Adrenal gland (tissue), 12 donors: Measurements from ENCODE around the gene PRKCB. TPM values are rescaled to one million over a fixed set of nuclear protein-coding genes. Genes with fewer than 3 reads are reported as not detected.

Source experiments
- DNase-seq, 7 donors: peaks; one replicate each; pipeline ENCODE4 v3.0.0-alpha.2; 2019 to 2020
- H3K27ac ChIP-seq, 5 donors: fragments of 200-600 bp; sonication (generic) in 4 of 5; 1 replicate in 3 of 5; 2 replicates in 2 of 5; pipeline versions ENCODE4 v1.5.1 to v1.8.0; 2016 to 2020; ENCODE audit warnings: mild to moderate bottlenecking in 1 of 5
- H3K27me3 ChIP-seq: fragments of 200-600 bp; 2 replicates; pipeline ENCODE4 v1.8.0; 2021
- H3K36me3 ChIP-seq, 2 donors: fragments of 200-600 bp; replicated peaks in 1 of 2; 1 replicate in 1 of 2; 2 replicates in 1 of 2; pipeline versions ENCODE4 v1.5.1 to v1.8.0; 2018 to 2022
- H3K4me1 ChIP-seq, 2 donors: fragments of 200-600 bp; replicated peaks in 1 of 2; 1 replicate in 1 of 2; 2 replicates in 1 of 2; pipeline versions ENCODE4 v1.5.1 to v1.8.0; 2018 to 2021
- H3K4me3 ChIP-seq, 4 donors: fragments of 200-600 bp; sonication (generic) in 3 of 4; one replicate each; pipeline ENCODE4 v1.5.1; 2016 to 2018
- H3K9me3 ChIP-seq, 3 donors: fragments of 200-600 bp; sonication (generic) in 1 of 3; replicated peaks in 1 of 3; 1 replicate in 2 of 3; 2 replicates in 1 of 3; pipeline versions ENCODE4 v1.5.1 to v1.8.0; 2016 to 2021
- CTCF ChIP-seq, 6 experiments: fragments of 450-650 bp in 4 of 6; fragments of 200-600 bp in 2 of 6; sonication (generic) in 1 of 6; IDR thresholded peaks; 1 replicate in 5 of 6; 2 replicates in 1 of 6; pipeline versions ENCODE4 v1.5.1 to v1.8.0; 2016 to 2021; ENCODE audit warnings: antibody characterized with exemption in 6 of 6, mild to moderate bottlenecking in 2 of 6, moderate library complexity in 1 of 6
- POLR2A ChIP-seq, 2 donors: fragments of 450-650 bp; IDR thresholded peaks; one replicate each; pipeline ENCODE4 v1.6.1; 2017; ENCODE audit warnings: antibody characterized with exemption in 2 of 2, mild to moderate bottlenecking in 2 of 2, moderate library complexity in 1 of 2
- WGBS, 4 donors: extraction: QIAGEN DNeasy Blood & Tissue Kit in 2 of 4; methylation state at CpG; one replicate each; pipeline versions ENCODE4 v1.1.5 to v1.1.7; 2013 to 2017; 5-methylcytosine and 5-hydroxymethylcytosine counted together
- intact Hi-C, 2 donors: fragments of 100-400 bp; cut with DNase I; formaldehyde crosslinking; loops; one replicate each; pipeline versions ENCODE4 v1.14.1 to v1.15.0; 2022 to 2023
- polyA plus RNA-seq, 3 donors: library from polyadenylated mRNA; stranded (reverse); fragments of 200-250 nt in 2 of 3; fragments of 350-450 nt in 1 of 3; fragmentation: Illumina TruSeq in 1 of 3; extraction: RNeasy Lipid Tissue Mini Kit (QIAGEN cat#74804) in 1 of 3; gene quantifications; one replicate each; pipeline ENCODE4 v1.2.3, GENCODE V29; 2013 to 2014
- total RNA-seq, 9 donors: library from RNA; depleted of rRNA in 4 of 9; stranded (reverse); fragments of >200 nt in 4 of 9; fragments of 120-200 nt in 1 of 9; fragmentation: NEBNext Ultra II Directional in 1 of 9; extraction: Animal tissue kit (Norgen Biotek cat#: 25700) in 1 of 9; gene quantifications; one replicate each; pipeline versions ENCODE4 v1.1.0 to v1.2.4, GENCODE V29; 2013 to 2023
- donor health status: healthy with polysubstance abuse.
- donor health status: Bipolar disorder and iron deficiency.
- donor health status: DM: yes; HTN: yes; CAD: no.
- donor health status: DM: no; HTN: no; CAD: no.
- donor health status: DM: no; HTN: no; CAD: no.
- donor health status: DM: yes; HTN: yes; CAD: no.

Gene PRKCB
- total and polyA plus RNA-seq, 12 donors, result 0.54 to 8.0 (median 3.0) TPM

GRCh38 chr16:24217461-24217860 lies 381.7 kb downstream of the PRKCB start:
- Histone ChIP-seq H3K36me3 (no peaks in the 10 kb centered on the region), H3K4me3 (no peak overlapping the region), H3K9me3 (no peaks in the 10 kb centered on the region), H3K27me3 (no peaks in the 10 kb centered on the region), H3K27ac (no peak overlapping the region), H3K4me1 (no peaks in the 10 kb centered on the region)
- no peak for DNase-seq
- no peak for TF ChIP-seq POLR2A (IDR thresholded peaks at IDR 0.05)
- no peak for TF ChIP-seq CTCF (IDR thresholded peaks at IDR 0.05)
- WGBS, 4 donors, result 67 to 81% (median 74%) methylated on average over 3 of the region's 3 CpGs
- intact Hi-C loops, result no loop called here

- H3K9me3 ChIP-seq, result no peaks in the 10 kb centered on the region
- DNase-seq, result no peak
- WGBS, 4 donors, result 65 to 92% (median 80%) methylated on average over 4 of the region's 4 CpGs
- no peak overlapping the region for H3K27ac ChIP-seq
- H3K4me3 ChIP-seq, result no peak overlapping the region
- intact Hi-C loops, result no loop called here
- no peaks in the 10 kb centered on the region for H3K4me1 ChIP-seq
- no peaks in the 10 kb centered on the region for H3K36me3 ChIP-seq
- no peaks in the 10 kb centered on the region for H3K27me3 ChIP-seq
- no peak for TF ChIP-seq CTCF (IDR thresholded peaks at IDR 0.05)
Observed at GRCh38 chr16:24218299-24218698, 382.5 kb downstream of the PRKCB start.

GRCh38 chr16:24221219-24221618 lies 385.4 kb downstream of the PRKCB start:
- intact Hi-C loops, result no loop called here
- Histone ChIP-seq H3K4me1 (no peaks in the 10 kb centered on the region), H3K9me3 (no peaks in the 10 kb centered on the region), H3K4me3 (no peak overlapping the region), H3K27ac (no peak overlapping the region), H3K36me3 (no peaks in the 10 kb centered on the region), H3K27me3 (no peaks in the 10 kb centered on the region)
- no peak for TF ChIP-seq POLR2A (IDR thresholded peaks at IDR 0.05)
- no peak for TF ChIP-seq CTCF (IDR thresholded peaks at IDR 0.05)
- no peak for DNase-seq
- WGBS, 4 donors, result 84 to 94% (median 86%) methylated on average over 2 of the region's 2 CpGs

- 81 to 83% (median 82%) methylated on average over 7 of the region's 7 CpGs for WGBS, 4 donors
- intact Hi-C loops, result no loop called here
Observed at GRCh38 chr16:24228514-24228913, 392.7 kb downstream of the PRKCB start.

More at GRCh38 chr16:24228514-24228913, 392.7 kb downstream of the PRKCB start:
- Histone ChIP-seq H3K27me3 (no peaks in the 10 kb centered on the region), H3K27ac (no peak overlapping the region), H3K9me3 (no peaks in the 10 kb centered on the region), H3K4me1 (no peaks in the 10 kb centered on the region), H3K4me3 (no peak overlapping the region), H3K36me3 (no peaks in the 10 kb centered on the region)
- TF ChIP-seq CTCF (IDR thresholded peaks at IDR 0.05), result no peak
- TF ChIP-seq POLR2A (IDR thresholded peaks at IDR 0.05), result no peak
- no peak for DNase-seq
